ENCODE results near the gene PEAK1.

The PEAK1 gene

GRCh38 chr15:77440378-77440999 is 20.6 kb upstream of the PEAK1 start:
- no peak for TF ChIP-seq POLR2A (IDR thresholded peaks at IDR 0.05; ENCODE audit: low read length)
- TF ChIP-seq GATA1 (IDR thresholded peaks at IDR 0.05; ENCODE audit: low read depth, low read length): no peak
- no peak for DNase-seq

DNA sequence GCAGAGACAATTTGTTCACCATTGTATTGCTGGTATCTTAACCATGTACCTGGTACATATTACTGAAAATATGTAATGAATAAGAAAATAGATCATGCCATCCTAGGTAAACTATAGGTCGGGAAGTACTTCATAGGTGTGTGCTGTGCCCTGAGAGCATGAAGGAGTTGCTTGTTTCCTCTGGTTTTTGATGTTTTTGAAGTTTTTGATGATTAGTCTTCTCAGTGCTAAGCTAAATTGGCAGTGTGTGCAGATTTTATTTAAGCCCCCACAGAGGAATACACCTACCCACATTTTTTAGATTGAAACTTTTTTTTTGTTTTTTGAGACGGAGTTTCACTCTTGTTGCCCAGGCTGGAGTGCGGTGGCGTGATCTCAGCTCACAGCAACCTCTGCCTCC is 17.4 kb upstream of the PEAK1 start:
- no peak for DNase-seq
- no peak for TF ChIP-seq GATA1 (IDR thresholded peaks at IDR 0.05; ENCODE audit: low read depth, low read length)
- no peak for TF ChIP-seq POLR2A (IDR thresholded peaks at IDR 0.05; ENCODE audit: low read length)

DNA sequence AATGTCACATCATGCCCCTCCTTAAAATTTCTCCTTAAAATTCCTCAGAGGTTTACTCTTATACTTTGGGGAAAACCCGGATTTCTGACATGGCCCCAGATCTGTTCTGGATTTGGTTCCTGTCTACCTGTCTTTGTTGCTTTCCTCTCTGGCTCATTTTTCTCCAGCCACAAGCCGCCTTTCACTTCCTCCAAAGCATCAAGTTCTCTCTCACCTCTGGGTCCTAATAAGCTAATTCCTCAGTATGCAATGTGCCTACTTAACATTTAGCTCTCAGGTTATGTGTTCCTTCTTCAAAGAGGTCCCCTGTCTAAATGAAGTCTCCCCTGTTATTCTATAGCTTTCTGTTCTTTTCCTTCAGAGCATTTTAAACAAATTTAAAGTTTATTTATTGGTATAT is 16.9 kb upstream of the PEAK1 start:
- no peak for DNase-seq
- TF ChIP-seq GATA1 (IDR thresholded peaks at IDR 0.05; ENCODE audit: low read depth, low read length) (no peak), POLR2A (IDR thresholded peaks at IDR 0.05; ENCODE audit: low read length) (no peak)

GRCh38 chr15:77430652-77431051 is 10.7 kb upstream of the PEAK1 start:
- no peak for TF ChIP-seq POLR2A (IDR thresholded peaks at IDR 0.05; ENCODE audit: low read length)
- TF ChIP-seq GATA1 (IDR thresholded peaks at IDR 0.05; ENCODE audit: low read depth, low read length): no peak
- no peak for DNase-seq

DNA sequence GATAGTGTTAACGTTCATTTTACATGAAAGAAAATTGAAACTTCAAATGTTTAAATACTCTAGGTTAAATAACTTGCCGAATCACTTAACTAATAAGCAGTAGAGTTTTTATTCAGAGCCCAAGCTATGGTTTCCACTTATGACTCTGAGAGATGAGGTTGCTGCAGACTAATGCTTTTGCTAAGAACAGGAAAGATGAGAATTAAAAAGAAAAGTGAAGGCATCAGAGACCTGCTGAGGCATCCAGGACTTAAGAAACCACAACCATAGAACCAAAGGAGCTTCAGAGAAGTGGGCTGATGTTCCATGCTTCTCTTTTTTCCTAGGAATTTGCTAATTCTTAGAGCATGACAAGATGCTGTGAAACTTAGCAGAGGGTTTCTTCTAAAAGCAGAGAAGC is 10.3 kb upstream of the PEAK1 start:
- DNase-seq: no peak
- TF ChIP-seq GATA1 (IDR thresholded peaks at IDR 0.05; ENCODE audit: low read depth, low read length): no peak

DNA sequence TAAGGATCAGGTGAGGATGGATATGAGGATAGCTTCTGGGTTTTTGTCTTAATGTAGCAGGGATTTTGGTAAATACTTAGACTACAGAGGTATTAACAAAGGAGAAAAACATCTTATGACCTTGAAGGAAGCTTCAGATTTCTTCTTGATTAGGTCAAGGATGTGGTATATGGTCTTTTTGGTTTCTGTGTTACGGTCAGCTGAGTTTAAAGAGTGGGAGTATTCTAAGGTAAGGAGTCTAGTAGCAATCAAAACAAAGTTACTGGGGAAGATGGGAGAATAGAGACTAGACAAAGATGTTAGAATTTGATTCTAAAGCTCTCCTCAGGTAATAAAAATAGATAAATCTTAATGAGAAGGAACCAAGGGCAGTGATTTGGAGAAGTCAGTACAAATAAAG is 7.0 kb upstream of the PEAK1 start:
- TF ChIP-seq POLR2A (IDR thresholded peaks at IDR 0.05; ENCODE audit: low read length): no peak
- no peak for TF ChIP-seq GATA1 (IDR thresholded peaks at IDR 0.05; ENCODE audit: low read depth, low read length)
- DNase-seq: no peak

DNA sequence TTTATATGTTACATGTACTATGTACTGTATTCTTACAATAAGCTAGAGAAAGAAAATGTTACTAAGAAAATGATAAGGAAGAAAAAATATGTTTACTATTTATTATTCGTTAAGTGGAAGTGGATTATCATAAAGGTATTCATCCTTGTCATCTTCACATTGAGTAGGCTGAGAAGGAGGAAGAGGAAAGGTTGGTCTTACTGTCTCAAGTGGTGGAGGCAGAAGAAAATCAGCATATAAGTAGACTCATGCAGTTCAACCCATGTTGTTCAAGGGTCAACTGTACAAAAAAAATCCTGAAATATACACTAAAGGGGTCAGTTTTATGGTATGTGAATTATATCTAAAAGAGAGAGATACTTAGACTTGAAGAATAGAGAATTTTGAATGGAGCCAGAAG is 6.5 kb upstream of the PEAK1 start:
- no peak for DNase-seq
- no peak for TF ChIP-seq POLR2A (IDR thresholded peaks at IDR 0.05; ENCODE audit: low read length)
- no peak for TF ChIP-seq GATA1 (IDR thresholded peaks at IDR 0.05; ENCODE audit: low read depth, low read length)

GRCh38 chr15:77425104-77425503 is 5.2 kb upstream of the PEAK1 start:
- TF ChIP-seq POLR2A (IDR thresholded peaks at IDR 0.05; ENCODE audit: low read length): no peak
- TF ChIP-seq GATA1 (IDR thresholded peaks at IDR 0.05; ENCODE audit: low read depth, low read length): no peak
- no peak for DNase-seq

- DNase-seq: peak; percentile 55 to 59
- TF ChIP-seq POLR2A (IDR thresholded peaks at IDR 0.05; ENCODE audit: low read length) (no peak), GATA1 (IDR thresholded peaks at IDR 0.05; ENCODE audit: low read depth, low read length) (no peak)
These were observed 1.4 kb upstream of the PEAK1 start for GRCh38 chr15:77421370-77421700.

DNA sequence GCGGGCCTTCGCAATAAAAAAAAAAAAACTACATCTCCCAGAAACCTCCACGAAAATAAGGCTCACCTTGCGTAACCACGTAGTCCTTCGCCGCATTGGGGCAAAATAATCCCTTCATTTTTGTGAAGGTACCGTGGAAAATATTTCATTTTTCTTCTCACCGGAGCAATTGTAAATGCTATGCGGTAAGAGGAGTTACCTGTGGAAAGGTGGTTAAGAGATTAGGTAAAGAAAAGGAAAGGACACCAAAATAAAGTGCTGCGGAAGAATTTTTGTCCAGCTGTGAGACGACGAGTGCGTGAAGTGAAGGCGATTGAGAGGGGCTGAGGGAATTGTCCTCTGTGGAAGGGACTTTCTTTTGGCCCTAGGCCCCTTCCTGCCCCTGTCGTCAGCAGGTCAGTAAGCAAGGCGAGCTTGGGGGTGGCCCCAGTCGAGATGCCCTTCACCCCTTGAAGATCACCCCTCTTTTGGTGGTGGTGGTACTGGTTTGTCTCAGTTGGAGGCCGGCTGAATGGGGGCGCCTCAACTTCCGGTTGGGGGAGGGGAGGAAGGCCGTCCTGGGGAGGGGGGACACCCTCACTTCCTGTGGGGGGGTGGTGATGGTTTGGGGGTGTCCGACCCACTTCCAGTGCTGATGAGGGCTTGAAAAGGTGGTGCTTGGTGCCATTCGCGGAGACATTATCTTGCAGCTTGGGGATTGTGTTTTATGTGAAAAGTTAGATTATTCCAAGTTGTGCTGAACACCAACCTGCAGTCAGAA is 886 bp upstream of the PEAK1 start, which contains the start of gene HMG20A:
Gene HMG20A, plus strand, starts transcription at position 279 of the 760 bp plus-strand sequence. CDS start 37,520 bp downstream, outside the sequence.
- peak; percentile 93 to 94 for DNase-seq
- TF ChIP-seq GATA1 (IDR thresholded peaks at IDR 0.05; ENCODE audit: low read depth, low read length): no peak
- TF ChIP-seq POLR2A (IDR thresholded peaks at IDR 0.05; ENCODE audit: low read length): peak; percentile 57

- DNase-seq: peak; percentile 56 to 72
- no peak for TF ChIP-seq GATA1 (IDR thresholded peaks at IDR 0.05; ENCODE audit: low read depth, low read length)
- no peak for TF ChIP-seq POLR2A (IDR thresholded peaks at IDR 0.05; ENCODE audit: low read length)
These were observed 703 bp downstream of the PEAK1 start for GRCh38 chr15:77418966-77419835.

GRCh38 chr15:77418391-77418965 is 1.4 kb downstream of the PEAK1 start:
- peak; percentile 20 to 42 for DNase-seq

DNA sequence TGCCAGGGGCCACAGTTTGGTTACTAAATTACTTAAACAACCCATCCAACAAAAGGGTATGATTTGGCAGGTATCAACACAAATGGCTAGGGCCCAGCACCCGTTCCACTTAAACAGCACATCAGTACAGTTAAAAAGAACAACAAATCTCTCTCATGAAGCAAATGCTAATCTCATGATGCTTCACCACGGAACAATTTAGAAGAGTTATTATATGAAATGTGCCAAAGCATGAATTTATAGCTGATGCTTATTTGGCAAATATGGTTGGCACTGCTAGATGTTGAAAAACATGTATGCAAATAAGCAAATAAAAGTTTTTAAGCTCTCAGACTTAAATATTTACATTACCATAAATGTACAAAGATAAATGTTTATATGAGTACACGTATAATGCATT is 2.3 kb downstream of the PEAK1 start:
- peak; percentile 16 to 18 for DNase-seq
- no peak for TF ChIP-seq GATA1 (IDR thresholded peaks at IDR 0.05; ENCODE audit: low read depth, low read length)
- no peak for TF ChIP-seq POLR2A (IDR thresholded peaks at IDR 0.05; ENCODE audit: low read length)

More at GRCh38 chr15:77418391-77418965, 1.4 kb downstream of the PEAK1 start:
- TF ChIP-seq GATA1 (IDR thresholded peaks at IDR 0.05; ENCODE audit: low read depth, low read length) (no peak), POLR2A (IDR thresholded peaks at IDR 0.05; ENCODE audit: low read length) (no peak)

DNA sequence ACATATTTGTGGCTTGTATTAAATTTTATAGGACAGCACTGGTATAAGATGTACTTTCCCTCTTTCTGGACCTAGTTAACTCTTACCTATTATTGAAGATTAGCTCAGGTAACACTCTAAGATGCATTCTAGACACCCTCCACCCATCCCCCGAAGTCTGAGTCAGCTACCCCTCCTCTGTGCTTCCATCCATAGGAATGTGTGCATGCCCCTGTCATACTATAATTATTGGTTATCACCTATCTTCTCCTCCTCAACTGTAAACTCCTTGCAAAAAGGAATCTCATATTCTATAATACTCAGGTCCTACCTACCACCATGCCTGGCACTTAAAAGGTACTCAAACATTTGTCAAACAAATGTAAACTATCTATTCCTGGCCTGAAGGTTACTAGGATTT is 3.0 kb downstream of the PEAK1 start:
- no peak for TF ChIP-seq POLR2A (IDR thresholded peaks at IDR 0.05; ENCODE audit: low read length)
- no peak for TF ChIP-seq GATA1 (IDR thresholded peaks at IDR 0.05; ENCODE audit: low read depth, low read length)
- no peak for DNase-seq

Data from erythroblast (primary cell).